Dedifferentiated amniotic fluid mesenchymal stem cell (primary cell): ENCODE results near the gene MBOAT2.
"Not testable (repeated sequence)": the region's sequence is repeated elsewhere in the genome, so short reads cannot be mapped to it uniquely, and the experiment has no call there.

Source experiments
- DNase-seq: peaks from one replicate; pipeline ENCODE4 v3.0.0-alpha.2; 2016; ENCODE audit errors: extremely low spot score

MBOAT2 gene

DNA sequence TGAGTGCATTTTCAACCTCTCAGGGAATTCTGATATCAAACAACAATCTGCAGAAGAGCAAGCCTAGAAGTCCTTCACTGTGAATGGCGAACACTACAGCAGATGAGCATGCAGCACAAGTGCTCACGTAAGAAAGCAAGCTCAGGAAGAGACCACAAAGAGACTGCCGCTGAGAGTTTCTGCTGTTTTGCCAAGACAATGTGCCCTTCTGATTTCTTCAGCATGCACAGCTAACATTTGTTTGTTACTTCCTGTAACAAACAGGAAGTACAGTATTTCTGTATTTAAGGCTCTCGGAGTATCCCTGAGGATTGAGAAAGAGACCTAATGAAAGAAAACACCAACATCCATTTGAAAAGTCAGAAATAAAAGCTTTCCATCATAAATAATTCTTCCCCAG is 45.9 kb downstream of the MBOAT2 start:
- no peak for DNase-seq

DNA sequence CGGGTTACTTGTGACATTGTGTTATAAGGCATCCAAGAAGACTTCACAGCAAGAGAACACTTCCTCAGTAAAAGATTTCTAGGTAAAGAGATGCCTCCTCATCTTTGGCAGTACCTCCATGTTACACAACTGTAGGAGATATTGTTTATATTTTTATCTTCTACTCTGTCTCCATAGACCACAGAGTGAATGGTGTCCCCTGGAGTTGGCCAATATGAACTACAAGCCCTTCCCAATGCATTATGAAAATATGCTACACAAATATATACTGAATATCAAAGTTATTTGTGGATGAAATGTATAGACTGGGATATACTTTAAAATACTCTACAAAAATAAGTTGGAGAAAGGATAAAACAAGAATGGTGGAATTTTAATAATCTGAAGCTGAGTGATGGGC is 46.7 kb downstream of the MBOAT2 start:
- DNase-seq = no peak

DNA sequence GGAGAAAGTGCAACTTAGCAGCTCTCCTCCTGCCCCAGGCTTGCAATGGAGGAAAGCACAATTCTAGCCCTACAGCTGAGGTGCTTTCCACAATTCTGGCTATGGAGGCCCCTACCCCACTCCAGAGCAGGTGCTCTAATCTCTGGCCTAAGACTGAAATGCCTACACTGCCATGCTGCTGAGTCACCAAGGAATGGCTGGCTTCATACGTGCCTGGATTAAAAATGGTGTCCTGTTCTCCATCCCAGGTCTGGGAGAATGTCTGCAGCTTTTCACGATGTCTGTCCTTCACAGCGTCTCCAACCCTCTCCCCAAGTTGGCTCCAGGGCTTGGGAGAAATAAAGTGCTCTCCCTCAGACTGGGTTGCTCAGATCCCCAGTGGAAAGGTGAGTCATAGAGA is 48.5 kb downstream of the MBOAT2 start:
- no peak for DNase-seq

DNA sequence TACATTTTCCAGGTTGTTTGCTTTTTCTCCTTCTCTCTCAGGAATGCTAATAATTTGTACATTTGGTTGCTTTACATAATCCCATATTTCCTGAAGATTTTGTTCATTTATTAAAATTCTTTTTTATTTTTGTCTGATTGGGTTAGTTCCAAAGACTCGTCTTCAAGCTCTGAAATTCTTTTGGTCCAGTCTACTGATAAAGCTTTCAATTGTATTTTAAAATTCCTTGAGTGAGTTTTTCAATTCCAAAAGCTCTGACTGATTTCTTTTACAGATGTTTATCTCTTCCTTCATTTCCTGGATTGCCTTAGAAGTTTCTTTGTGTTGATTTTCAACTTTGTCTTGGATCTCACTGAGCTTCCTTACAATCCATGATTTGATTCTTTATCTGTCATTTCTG is 50.0 kb downstream of the MBOAT2 start:
- no peak for DNase-seq

DNA sequence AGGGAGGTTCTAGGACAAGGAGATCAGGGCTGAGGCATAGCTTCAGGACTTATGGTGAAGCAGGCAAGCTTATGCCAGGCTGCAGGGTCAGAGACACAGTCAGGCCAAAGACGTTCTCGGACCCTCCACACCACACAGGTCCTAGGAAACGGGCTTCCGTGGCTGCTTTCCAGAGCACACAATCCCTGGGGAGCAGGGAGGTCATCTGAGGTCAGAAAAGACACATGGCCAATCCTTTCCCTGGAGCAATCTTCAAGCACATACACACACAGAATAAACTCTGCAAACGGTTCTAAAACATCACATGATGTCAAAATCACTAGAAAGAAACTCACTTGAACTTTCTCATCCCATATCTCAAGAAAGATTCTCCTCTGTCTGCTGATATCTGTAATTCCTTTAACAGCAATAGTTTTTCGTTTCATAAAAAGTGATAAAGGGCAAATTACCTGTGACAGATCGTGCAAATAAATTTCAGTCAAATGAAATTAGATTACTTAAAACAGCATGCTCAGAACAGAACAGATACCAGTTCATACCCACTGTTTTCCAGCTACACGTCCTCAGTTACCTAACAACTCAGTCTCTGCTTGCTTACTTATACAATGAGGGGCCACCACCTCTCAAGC is 63.9 kb downstream of the MBOAT2 start:
- no peak for DNase-seq

DNA sequence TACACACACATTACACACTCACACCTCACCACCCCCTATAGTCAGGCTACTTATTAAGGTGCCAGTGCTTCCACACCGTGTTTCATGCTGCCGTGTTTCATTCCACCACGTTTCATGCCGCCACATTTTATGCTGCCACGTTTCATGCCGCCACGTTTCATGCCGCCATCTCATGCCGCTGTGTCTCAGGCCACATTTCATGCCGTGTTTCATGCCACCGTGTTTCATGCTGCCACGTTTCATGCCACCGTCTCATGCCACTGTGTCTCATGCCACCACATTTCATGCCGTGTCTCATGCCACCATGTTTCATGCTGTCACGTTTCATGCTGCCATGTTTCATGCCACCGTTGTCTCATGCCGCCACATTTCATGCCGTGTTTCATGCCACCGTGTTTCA is 65.1 kb downstream of the MBOAT2 start:
- DNase-seq = no peak

DNA sequence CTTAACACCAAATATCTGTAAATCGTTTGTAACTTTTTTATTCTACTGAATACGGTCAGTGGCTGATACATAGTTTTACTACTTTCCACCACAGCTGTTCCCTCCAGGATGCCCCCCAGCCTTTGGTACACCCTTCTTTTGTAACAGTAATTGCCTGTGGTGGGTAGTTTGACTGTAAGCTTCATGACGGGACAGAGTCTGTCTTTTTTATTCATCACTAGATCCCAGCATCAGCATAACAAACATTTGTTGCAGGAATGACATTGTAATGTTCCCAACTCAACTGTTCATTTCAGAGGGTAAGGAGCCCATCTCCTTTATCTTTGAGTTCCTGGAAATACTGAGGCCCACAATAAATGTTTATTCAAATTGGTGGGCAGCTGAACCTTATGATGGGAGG is 67.5 kb downstream of the MBOAT2 start:
- no peak for DNase-seq

DNA sequence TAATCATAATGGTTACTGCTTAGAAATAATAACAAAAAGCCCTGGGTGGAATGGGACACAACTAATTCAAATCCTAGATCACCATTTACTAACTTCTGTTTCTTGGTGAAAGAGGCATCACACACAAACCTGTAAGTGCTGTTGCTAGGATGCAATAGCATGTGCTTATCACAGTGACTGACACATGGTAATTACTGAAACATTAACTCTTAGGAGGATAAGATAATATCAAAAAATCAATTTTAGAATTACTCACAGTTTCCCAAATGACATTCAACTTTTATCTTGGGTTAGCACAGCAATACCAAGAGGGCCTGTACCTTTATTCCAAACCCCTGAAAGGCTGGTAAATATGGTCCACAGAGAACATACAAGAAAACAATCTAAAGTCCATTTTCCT is 69.1 kb downstream of the MBOAT2 start:
- DNase-seq = no peak

DNA sequence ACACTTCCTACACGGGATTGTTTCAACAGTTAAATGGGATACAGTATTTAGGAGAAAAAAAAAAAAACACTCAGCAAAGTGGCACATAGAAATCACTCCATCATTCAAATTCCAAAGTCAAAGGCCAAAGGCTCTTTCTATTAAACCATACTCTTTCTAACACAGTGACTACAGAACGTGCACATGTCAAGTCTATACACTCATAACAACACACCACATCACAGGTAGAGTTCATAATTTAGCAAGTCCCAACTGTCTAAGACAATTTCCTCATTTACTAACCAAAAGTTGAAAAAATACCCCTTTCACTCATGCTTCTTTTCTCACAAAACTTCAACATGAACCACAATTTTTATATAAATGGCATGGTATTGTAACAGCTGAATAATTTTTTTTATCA is 70.8 kb downstream of the MBOAT2 start:
- no peak for DNase-seq

DNA sequence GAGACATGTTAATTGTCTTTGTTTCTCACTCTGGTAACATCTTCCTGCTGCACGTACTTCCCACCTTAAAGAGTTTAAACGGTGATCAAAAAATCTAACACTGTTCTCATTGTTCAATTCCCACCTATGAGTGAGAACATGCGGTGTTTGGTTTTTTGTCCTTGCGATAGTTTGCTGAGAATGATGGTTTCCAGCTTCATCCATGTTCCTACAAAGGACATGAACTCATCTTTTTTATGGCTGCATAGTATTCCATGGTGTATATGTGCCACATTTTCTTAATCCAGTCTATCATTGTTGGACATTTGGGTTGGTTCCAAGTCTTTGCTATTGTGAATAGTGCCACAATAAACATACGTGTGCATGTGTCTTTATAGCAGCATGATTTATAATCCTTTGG is 73.3 kb downstream of the MBOAT2 start:
- not testable (repeated sequence) for DNase-seq

DNA sequence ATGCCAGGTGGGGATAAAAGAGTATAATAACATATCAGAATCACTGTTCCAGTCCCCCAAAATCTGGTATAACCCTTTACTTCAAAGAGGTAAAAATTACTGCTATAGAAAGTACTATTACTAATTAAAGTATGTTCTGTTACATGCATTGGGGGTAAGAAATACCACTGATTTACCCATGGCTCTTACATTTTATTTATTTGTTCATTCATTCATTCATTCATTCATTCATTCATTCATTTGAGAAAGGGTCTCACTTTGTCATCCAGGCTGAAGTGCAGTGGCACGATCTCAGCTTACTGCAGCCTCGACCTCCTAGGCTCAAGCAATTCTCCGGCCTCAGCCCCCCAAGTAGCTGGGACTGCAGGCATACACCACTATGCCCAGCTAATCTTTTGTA is 74.4 kb downstream of the MBOAT2 start:
- no peak for DNase-seq

DNA sequence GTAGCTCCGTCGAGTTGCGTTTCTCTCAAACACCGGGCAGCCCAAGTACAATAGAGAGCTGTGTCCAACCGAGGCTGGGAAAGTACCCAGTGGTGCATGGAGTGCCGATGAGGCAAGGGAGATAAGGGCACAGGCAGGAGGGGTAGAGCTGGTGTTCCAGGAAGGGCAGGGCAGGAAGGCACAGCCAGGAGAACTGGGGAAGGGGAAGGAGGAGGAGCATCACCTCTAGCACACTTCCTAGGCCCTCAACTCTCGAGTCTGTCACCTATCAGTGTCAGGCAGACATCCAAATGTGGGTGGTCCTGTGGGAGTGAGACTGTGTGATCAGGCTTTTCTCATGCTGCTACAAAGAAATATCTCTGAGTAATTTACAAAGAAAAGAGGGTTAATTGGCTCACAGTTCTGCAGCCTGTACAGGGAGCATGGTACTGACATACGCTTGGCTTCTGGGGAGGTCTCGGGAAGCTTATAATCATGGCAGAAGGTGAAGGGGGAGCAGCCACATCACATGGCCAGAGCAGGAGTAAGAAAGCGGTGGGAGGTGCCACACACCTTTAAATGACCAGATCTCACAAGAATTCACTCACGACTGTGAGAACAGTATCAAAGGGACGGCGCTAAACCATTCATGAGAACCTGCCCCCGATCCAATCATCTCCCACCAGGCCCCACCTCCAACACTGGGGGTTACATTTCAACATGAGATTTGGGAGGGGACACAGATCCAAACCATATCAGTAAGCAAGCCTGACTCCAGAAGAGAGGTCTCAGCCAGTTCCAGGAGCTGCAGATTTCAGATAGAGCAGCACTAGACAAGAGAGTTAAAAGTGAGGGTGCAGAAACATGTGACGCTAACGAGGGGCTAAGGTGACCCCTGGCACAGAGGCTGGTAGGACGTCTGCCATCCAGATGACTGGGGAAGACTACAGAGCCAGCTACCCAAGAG is 75.7 kb downstream of the MBOAT2 start:
- DNase-seq = no peak

DNA sequence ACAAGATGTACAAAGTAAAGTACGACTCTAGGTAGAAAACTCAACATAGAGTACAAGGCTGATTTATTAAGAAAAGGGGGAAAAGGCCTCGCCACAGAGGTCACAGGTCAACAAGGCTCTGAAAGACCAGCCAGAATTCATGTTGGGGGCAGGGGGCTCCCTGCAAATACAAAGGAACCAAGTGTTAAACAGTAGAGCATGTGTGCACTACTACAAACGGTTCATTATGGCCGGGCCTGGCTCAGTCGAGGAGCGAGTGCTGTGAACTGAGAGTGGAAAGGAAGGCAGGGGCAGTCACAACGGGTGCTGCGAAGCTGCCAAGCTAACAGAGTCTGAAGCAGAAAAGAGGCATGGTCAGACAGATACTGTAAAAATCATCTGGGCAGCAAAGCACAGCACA is 77.1 kb downstream of the MBOAT2 start:
- DNase-seq = no peak

DNA sequence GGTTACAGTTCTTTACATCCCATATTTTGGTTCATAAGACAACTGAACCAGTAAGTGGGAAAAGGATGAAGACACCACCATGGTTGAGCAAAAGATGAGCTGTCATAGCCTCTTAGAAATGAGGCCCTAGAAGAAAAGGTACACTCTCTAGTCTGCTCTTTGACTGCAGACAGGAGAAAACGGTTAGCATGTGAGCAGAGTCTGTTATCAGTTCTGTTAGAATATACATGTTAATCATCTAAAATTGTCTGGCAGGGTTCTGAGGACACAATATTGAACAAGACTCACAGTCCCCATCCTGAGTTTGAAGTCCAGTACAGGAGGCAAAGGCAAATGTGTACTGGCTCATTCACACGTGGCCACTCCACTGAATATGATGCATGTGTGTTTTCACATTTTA is 78.1 kb downstream of the MBOAT2 start:
- DNase-seq = no peak

DNA sequence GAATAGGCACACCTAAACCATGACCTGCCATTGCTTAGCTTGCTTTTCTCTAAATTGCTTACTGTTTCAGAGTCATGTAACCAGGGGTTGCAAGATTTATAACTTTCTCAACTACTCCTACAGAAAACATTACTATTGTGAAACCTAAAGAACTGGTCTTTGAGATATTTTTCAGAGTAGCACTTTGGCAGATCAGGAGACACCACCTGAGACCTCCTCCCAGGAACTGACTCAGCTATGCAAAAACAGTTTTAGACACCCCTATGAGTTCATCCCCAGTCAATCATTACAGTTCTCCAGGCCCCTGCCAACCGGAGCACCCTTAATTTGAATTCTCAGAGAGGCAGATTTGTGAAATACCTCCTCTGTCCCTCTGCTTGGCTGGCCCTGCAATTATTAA is 80.3 kb downstream of the MBOAT2 start:
- no peak for DNase-seq

DNA sequence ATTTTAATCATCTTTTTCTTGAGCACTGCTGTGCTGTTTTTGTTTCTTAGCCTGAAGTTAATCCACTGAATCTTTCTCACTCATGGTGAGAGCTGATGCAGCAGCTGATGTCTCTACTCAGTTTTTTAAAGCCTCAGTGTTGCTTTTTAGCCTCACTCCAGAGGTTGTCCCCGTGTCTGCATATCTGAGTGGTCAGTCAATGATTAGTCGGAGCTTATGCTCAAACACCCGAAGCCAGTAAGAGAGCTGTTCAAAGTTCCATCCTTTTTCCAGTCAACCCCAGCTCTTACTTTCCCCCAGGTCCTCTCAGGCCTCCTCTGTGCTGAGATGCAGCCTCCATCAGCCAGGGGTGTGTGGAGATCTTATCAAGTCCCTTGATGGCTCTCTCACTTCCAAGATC is 81.1 kb downstream of the MBOAT2 start:
- no peak for DNase-seq

DNA sequence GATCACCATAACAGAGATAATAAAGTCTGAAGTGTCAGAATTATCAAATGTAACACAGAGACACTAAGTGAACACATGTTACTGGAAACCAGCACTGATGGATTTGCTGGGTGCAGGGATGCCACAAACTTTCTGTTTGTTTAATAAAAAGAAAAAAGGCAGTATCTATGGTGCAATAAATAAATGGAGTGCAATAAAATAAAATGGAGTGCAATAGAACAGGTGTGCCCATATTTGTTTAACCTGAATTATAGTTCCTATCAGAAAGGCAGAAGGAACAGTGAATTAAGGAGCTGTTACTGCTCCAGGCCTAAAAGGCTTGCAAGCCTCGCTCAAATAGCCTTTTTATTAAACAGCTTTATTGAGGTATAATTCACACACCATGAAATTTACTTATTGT is 85.1 kb downstream of the MBOAT2 start:
- no peak for DNase-seq

DNA sequence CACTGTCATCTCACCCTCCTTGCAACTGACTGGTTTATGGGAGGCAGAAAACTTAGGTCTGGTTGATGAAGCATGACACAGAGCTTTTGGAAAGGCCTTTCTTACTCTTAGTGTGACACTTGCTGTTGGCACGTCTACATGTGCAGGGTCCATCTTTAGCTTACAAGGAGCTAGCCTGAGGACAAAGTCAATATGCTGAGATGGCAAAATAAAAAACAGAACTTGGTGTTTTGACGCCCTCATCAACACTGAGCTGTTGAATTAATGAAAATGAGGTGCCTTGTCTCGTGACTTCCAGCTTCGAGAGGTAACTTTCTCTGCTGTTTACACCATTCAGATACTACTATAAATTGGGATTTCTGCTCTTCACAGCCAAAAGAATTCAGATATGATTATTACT is 87.5 kb downstream of the MBOAT2 start:
- DNase-seq = no peak

DNA sequence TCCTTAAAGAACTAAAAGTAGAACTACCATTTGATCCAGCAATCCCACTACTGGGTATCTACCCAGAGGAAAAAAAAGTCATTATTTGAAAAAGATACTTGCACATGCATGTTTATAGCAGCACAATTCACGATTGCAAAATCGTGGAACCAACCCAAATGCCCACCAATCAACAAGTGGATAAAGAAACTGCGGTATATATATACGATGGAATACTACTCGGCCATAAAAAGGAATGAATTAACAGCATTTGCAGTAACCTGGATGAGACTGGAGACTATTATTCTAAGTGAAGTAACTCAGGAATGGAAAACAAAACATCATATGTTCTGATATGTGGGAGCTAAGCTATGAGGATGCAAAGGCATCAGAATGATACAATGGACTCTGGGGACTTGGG is 89.7 kb downstream of the MBOAT2 start:
- DNase-seq = not testable (repeated sequence)

DNA sequence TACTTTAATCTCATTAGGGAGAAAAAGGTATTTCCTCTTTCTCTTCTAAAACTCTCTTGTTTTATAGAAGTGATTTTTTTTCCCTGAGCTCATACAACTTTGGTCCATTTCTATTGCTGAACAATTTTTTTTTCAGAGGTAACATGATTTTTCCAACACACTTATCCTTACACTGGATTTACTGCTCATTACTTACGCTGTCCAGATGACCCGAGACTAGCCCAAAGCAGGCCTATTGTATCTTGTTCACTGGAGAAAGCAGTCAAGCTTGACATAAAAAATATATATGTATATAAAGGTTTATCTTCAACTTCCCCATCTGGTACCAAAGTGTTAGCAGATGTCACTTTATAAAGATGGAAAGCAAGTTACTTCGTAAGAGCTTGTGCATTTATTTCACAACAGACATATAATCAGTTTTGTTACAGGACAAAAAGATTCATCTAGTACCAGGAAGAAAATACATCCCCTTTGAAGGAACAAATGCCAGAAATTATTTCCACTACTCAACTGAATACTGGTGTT is 95.7 kb downstream of the MBOAT2 start:
- no peak for DNase-seq

DNA sequence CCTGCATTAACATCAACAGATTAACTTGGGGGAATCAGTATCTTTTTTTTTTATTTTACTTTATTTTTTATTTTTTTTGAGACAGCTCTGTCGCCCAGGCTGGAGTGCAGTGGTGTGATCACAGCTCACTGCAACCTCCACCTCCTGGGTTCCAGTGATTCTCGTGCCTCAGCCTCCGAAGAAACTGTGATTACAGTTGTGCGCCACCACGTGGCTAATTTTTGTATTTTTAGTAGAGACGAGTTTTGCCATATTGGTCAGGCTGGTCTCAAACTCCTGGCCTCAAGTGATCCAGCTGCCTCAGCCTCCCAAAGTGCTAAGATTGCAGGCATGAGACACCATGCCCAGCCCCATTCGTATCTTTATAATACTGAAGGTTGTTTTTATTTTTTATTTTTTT is 99.6 kb downstream of the MBOAT2 start:
- not testable (repeated sequence) for DNase-seq

DNA sequence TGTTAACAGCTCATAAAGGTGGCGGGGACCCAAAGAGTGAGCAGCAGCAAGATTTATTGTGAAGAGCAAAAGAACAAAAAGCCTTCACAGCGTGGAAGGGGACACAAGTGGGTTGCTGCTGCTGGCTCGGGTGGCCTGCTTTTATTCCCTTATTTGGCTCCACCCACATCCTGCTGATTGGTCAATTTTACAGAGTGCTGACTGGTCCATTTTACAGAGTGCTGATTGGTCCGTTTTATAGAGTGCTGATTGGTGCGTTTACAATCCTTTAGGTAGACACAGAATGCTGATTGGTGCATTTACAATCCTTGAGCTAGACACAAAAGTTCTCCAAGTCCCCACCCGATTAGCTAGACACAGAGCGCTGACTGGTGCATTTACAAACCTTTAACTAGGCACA is 100.7 kb downstream of the MBOAT2 start:
- not testable (repeated sequence) for DNase-seq

DNA sequence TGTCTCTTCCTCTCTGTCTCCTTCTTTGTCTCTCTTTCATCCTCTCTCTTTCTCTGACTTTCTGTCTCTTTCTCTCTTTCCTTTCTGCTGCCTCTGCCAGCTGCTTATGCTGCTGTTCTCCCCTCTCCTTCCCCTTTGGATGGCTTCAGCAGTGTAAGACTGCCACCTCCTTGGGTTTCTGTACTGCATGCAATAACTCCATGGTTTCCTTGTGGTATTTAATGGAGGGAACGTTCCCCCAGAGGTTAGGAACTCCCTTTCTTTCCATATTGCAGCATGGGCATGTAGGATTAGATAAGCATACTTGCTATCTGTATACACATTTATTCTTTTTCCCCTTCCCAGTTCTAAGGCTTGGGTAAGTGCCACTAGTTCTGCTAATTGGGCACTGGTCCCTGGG is 106.3 kb downstream of the MBOAT2 start:
- DNase-seq = not testable (repeated sequence)
